Kidney (tissue), 14 donors: ENCODE measurements around the gene EPHB4. TPM values are rescaled to one million over a fixed set of nuclear protein-coding genes. Genes with fewer than 3 reads are reported as not detected.
A peak's percentile ranks its signal among the peaks of the same experiment; 100 is the strongest.

Experiments used
- DNase-seq, 5 donors: peaks; one replicate each; pipeline ENCODE4 v3.0.0-alpha.2; 2013 to 2020
- FAIRE-seq: peaks from 2 replicates; lab custom pipeline; 2012; peaks lifted over from hg19 to GRCh38; lab: Jason Lieb, UNC
- H3K27ac ChIP-seq, 2 donors: one replicate each; pipeline ENCODE4 v1.7.0; 2013; ENCODE audit warnings: low read depth in 2 of 2, low read length in 2 of 2, inconsistent platforms in 1 of 2
- H3K27me3 ChIP-seq: one replicate; pipeline ENCODE4 v1.7.1; 2013; ENCODE audit warnings: low read length, inconsistent platforms; ENCODE audit not compliant: control insufficient read depth, insufficient read depth
- H3K36me3 ChIP-seq, 3 donors: one replicate each; pipeline versions ENCODE4 v1.7.0 to v1.7.1; 2013; ENCODE audit warnings: low read length in 3 of 3, control low read depth in 1 of 3, inconsistent platforms in 1 of 3; ENCODE audit not compliant: insufficient read depth in 3 of 3, control insufficient read depth in 2 of 3
- H3K4me1 ChIP-seq, 3 donors: one replicate each; pipeline versions ENCODE4 v1.7.0 to v1.7.1; 2013; ENCODE audit warnings: low read length in 3 of 3, inconsistent platforms in 1 of 3, low read depth in 1 of 3; ENCODE audit not compliant: control insufficient read depth in 2 of 3, insufficient read depth in 2 of 3
- H3K4me3 ChIP-seq, 3 donors: one replicate each; pipeline versions ENCODE4 v1.7.0 to v1.8.1; 2013; ENCODE audit warnings: low read length in 3 of 3, control low read depth in 1 of 3, inconsistent platforms in 1 of 3
- H3K9ac ChIP-seq, 3 donors: one replicate each; pipeline versions ENCODE4 v1.7.0 to v1.7.1; 2013; ENCODE audit warnings: low read length in 3 of 3, control low read depth in 1 of 3, inconsistent platforms in 1 of 3
- H3K9me3 ChIP-seq, 3 donors: one replicate each; pipeline versions ENCODE4 v1.7.0 to v1.7.1; 2013; ENCODE audit warnings: low read length in 3 of 3, control low read depth in 1 of 3, inconsistent platforms in 1 of 3; ENCODE audit not compliant: control insufficient read depth in 2 of 3, insufficient read depth in 1 of 3
- CTCF ChIP-seq: IDR thresholded peaks from 3 replicates; pipeline ENCODE4 v1.5.1; 2012; ENCODE audit warnings: mild to moderate bottlenecking, moderate library complexity, borderline replicate concordance; ENCODE audit not compliant: insufficient read depth; ENCODE audit errors: extremely low read depth
- intact Hi-C: fragments of 100-400 bp; cut with DNase I; formaldehyde crosslinking; loops from one replicate; pipeline ENCODE4 v1.11.1; 2022
- polyA plus RNA-seq: library from polyadenylated mRNA; stranded (reverse); fragments of 350-450 nt; fragmentation: Illumina TruSeq; extraction: RNeasy Lipid Tissue Mini Kit (QIAGEN cat#74804); gene quantifications from one replicate; pipeline ENCODE4 v1.2.3, GENCODE V29; 2014; ENCODE audit warnings: low read depth, low replicate concordance; ENCODE audit not compliant: insufficient read depth
- total RNA-seq: library from RNA; stranded (reverse); fragmentation: NEBNext Ultra II Directional; extraction: Animal tissue kit (Norgen Biotek cat#: 25700); gene quantifications from one replicate; pipeline ENCODE4 v1.2.1, GENCODE V29; 2021
- donor health status: control.
- donor health status: control.
- donor health status: control.
- donor health status: control.
- donor health status: control.
- donor health status: DM: yes; HTN: yes; CAD: no.
- donor health status: Normal renal cell carcinoma (clear cell type).

EPHB4 gene
- total and polyA plus RNA-seq, 2 donors from 2014 or later, result 33.2 to 65.5 TPM

- Histone ChIP-seq H3K27ac (peak overlapping the region; percentile 83 to 87), H3K9ac (peak overlapping the region in 2 of 3 donors; percentile 49 to 78), H3K9me3 (no peaks in the 10 kb centered on the region), H3K36me3 (no peaks in the 10 kb centered on the region), H3K4me3 (peak overlapping the region; percentile 58 to 70 (median 68)), H3K4me1 (peaks cover 0 to 9% (median 6%) of the 10 kb centered on the region in 3 donors), H3K27me3 (no peaks in the 10 kb centered on the region)
- no peak for FAIRE-seq
- intact Hi-C loops, result no loop called here
- DNase-seq, result no peak
- no peak for TF ChIP-seq CTCF
Observed at GRCh38 chr7:100836812-100837098, 9.4 kb upstream of the EPHB4 start.

GRCh38 chr7:100835903-100836811 is 8.8 kb upstream of the EPHB4 start:
- Histone ChIP-seq H3K9me3 (no peaks in the 10 kb centered on the region), H3K36me3 (no peaks in the 10 kb centered on the region), H3K4me1 (peaks cover 0 to 9% (median 6%) of the 10 kb centered on the region in 3 donors), H3K27me3 (no peaks in the 10 kb centered on the region), H3K27ac (peak overlapping the region; percentile 83 to 87), H3K4me3 (no peak overlapping the region), H3K9ac (peak overlapping the region in 1 of 3 donors; percentile 26)
- intact Hi-C loops, result no loop called here
- no peak for FAIRE-seq
- no peak for TF ChIP-seq CTCF
- peak; percentile 89 to 94 (median 92) for DNase-seq

DNA sequence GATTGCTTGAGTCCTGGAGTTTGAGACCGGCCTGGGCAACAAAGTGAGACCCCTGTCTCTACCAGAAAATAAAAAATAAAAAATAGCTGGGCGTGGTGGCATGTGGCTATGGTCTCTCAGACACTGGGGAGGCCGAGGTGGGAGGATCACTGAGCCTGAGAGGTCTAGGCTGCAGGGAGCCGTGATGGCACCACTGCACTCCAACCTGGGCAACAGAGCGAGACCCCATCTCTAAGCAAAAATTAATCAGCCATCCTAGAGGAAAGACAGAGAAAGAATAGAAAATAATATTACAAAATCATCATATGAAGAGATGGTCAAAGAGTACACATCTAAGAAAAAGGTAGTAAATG is 4.9 kb upstream of the EPHB4 start:
- no peaks in the 10 kb centered on the region for H3K27me3 ChIP-seq
- TF ChIP-seq CTCF, result no peak
- DNase-seq, result no peak
- no peak overlapping the region for H3K4me3 ChIP-seq
- no peaks in the 10 kb centered on the region for H3K9me3 ChIP-seq
- no peak overlapping the region for H3K9ac ChIP-seq
- FAIRE-seq, result no peak
- peaks cover 0 to 9% (median 9%) of the 10 kb centered on the region in 3 donors for H3K4me1 ChIP-seq
- intact Hi-C loops, result no loop called here
- no peaks in the 10 kb centered on the region for H3K36me3 ChIP-seq
- H3K27ac ChIP-seq, result peak overlapping the region in 1 of 2 donors; percentile 80
